ENCODE measurements around the gene CLDN34. TPM values are rescaled to one million over a fixed set of nuclear protein-coding genes. Genes with fewer than 3 reads are reported as not detected.

CLDN34 gene
- polyA plus RNA-seq, 1 of the 3 experiments (the other 2 are of a cell fraction) = not detected

GRCh38 chrX:10016519-10017132, 49.5 kb downstream of the CLDN34 start:
- Histone ChIP-seq H2AFZ (ENCODE audit: low read depth) (no peak overlapping the region), H3K9me2 (no peaks in the 10 kb centered on the region), H3F3A (replicated peaks; ENCODE audit: insufficient read depth) (peaks cover 8% of the 10 kb centered on the region), H3K9me3 (no peaks in the 10 kb centered on the region), H3K9ac (peak overlapping the region; percentile 53; the same call in 1 of the 2 replicates), H4K20me1 (ENCODE audit: insufficient read depth) (no peaks in the 10 kb centered on the region), H3K27ac (ENCODE audit: low read depth in 2 of 2, low read length in 1 of 2) (peak overlapping the region in 1 of 2 experiments; percentile 64; a peak in 1 of 4 replicates), H3K36me3 (replicated peaks in 1 of 2; ENCODE audit: control insufficient read depth in 1 of 2, insufficient read depth in 2 of 2, low read length in 1 of 2) (no peaks in the 10 kb centered on the region), H3K4me2 (peak overlapping the region; percentile 81), H3K27me3 (ENCODE audit: insufficient read depth) (no peaks in the 10 kb centered on the region), H3K4me3 (ENCODE audit: low read depth in 2 of 2, low read length in 1 of 2) (peak overlapping the region; percentile 59 to 60), H3K4me1 (ENCODE audit: control insufficient read depth in 1 of 2, insufficient read depth in 2 of 2, low read depth in 1 of 2, low read length in 1 of 2) (no peaks in the 10 kb centered on the region; a peak in 1 of 4 replicates), H3K79me2 (ENCODE audit: insufficient read depth) (peaks cover 40% of the 10 kb centered on the region)
- POLR2A ChIA-PET = no interaction called here
- no peak for DNase-seq
- no peak for TF ChIP-seq NFIC (IDR thresholded peaks at IDR 0.05; ENCODE audit: borderline replicate concordance)
- TF ChIP-seq RXRA (IDR thresholded peaks at IDR 0.05; ENCODE audit: borderline replicate concordance, low read depth) = no peak
- no peak for TF ChIP-seq MXI1 (IDR thresholded peaks at IDR 0.05; ENCODE audit: low read depth, low read length)
- TF ChIP-seq FOXM1 (IDR thresholded peaks at IDR 0.05; ENCODE audit: low read depth) = no peak
- TF ChIP-seq POLR2AphosphoS5 (IDR thresholded peaks at IDR 0.05; ENCODE audit: low read depth, low read length) = no peak
- TF ChIP-seq RAD21 (IDR thresholded peaks at IDR 0.05; ENCODE audit: low read length) = no peak
- no peak for TF ChIP-seq NRF1 (IDR thresholded peaks at IDR 0.05; ENCODE audit: low read depth, low read length)
- TF ChIP-seq CHD2 (IDR thresholded peaks at IDR 0.05; ENCODE audit: low read length, partially characterized antibody) = no peak
- TF ChIP-seq, protein P1, sequence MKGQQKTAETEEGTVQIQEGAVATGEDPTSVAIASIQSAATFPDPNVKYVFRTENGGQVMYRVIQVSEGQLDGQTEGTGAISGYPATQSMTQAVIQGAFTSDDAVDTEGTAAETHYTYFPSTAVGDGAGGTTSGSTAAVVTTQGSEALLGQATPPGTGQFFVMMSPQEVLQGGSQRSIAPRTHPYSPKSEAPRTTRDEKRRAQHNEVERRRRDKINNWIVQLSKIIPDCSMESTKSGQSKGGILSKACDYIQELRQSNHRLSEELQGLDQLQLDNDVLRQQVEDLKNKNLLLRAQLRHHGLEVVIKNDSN (IDR thresholded peaks at IDR 0.05; ENCODE audit: borderline replicate concordance, low read depth) = no peak
- TF ChIP-seq MAX (IDR thresholded peaks at IDR 0.05; ENCODE audit: low read depth) = no peak
- no peak for TF ChIP-seq RFX5 (IDR thresholded peaks at IDR 0.05; ENCODE audit: low read length)
- no peak for TF ChIP-seq GABPA (IDR thresholded peaks at IDR 0.05; ENCODE audit: low read depth)
- no peak for TF ChIP-seq USF2 (IDR thresholded peaks at IDR 0.05; ENCODE audit: borderline replicate concordance, low read depth, low read length)
- TF ChIP-seq PBX3 (IDR thresholded peaks at IDR 0.05) = no peak
- TF ChIP-seq SMC3 (IDR thresholded peaks at IDR 0.05; ENCODE audit: low read depth, low read length) = no peak
- 28% methylated on average over 11 of the region's 11 CpGs for WGBS (ENCODE audit: low lambda C conversion rate)
- CTCF ChIA-PET = interaction anchor here (0.7 to 1.1 kb wide), 2 partner anchors 102 to 103 kb away, joined by 3 read pairs; no protein-coding TSS in a partner anchor

Measured in SK-N-SH (cell line).